Liver (tissue), 3 donors: ENCODE results near the gene AGBL4.

Experiments used
- ATF3 ChIP-seq: IDR thresholded peaks from 2 replicates; pipeline ENCODE4 v1.6.1; 2016; ENCODE audit warnings: antibody characterized with exemption
- CTCF ChIP-seq: fragments of 150-350 bp; IDR thresholded peaks from 2 replicates; pipeline ENCODE4 v1.5.1; 2017; ENCODE audit warnings: improper control_type of control experiment, low read depth, low read length; ENCODE audit not compliant: missing input control
- FOXA1 ChIP-seq: IDR thresholded peaks from 2 replicates; pipeline ENCODE4 v1.6.1; 2016; ENCODE audit warnings: antibody characterized with exemption
- FOXA2 ChIP-seq: IDR thresholded peaks from 2 replicates; pipeline ENCODE4 v1.6.1; 2016; ENCODE audit warnings: antibody characterized with exemption
- HNF4G ChIP-seq: IDR thresholded peaks from 2 replicates; pipeline ENCODE4 v1.6.1; 2016; ENCODE audit warnings: antibody characterized with exemption
- JUND ChIP-seq, 2 donors: IDR thresholded peaks; 2 replicates each; pipeline ENCODE4 v1.6.1; 2016; ENCODE audit warnings: antibody characterized with exemption in 2 of 2
- MAX ChIP-seq: IDR thresholded peaks from 2 replicates; pipeline ENCODE4 v1.6.1; 2016; ENCODE audit warnings: antibody characterized with exemption
- NR2F2 ChIP-seq: IDR thresholded peaks from 2 replicates; pipeline ENCODE4 v1.6.1; 2016; ENCODE audit warnings: antibody characterized with exemption
- RAD21 ChIP-seq, 2 donors: IDR thresholded peaks; 2 replicates each; pipeline ENCODE4 v1.6.1; 2016; ENCODE audit warnings: antibody characterized with exemption in 2 of 2, mild to moderate bottlenecking in 2 of 2
- REST ChIP-seq: IDR thresholded peaks from 2 replicates; pipeline ENCODE4 v1.6.1; 2016; ENCODE audit warnings: antibody characterized with exemption, mild to moderate bottlenecking
- RXRA ChIP-seq, 2 donors: IDR thresholded peaks; 2 replicates each; pipeline ENCODE4 v1.6.1; 2017 to 2018; ENCODE audit warnings: antibody characterized with exemption in 2 of 2, mild to moderate bottlenecking in 1 of 2
- SP1 ChIP-seq: IDR thresholded peaks from 2 replicates; pipeline ENCODE4 v1.6.1; 2018; ENCODE audit warnings: antibody characterized with exemption, mild to moderate bottlenecking
- YY1 ChIP-seq: IDR thresholded peaks from 2 replicates; pipeline ENCODE4 v1.6.1; 2016; ENCODE audit warnings: antibody characterized with exemption, mild to moderate bottlenecking
- ZBTB33 ChIP-seq: IDR thresholded peaks from 2 replicates; pipeline ENCODE4 v1.6.1; 2016; ENCODE audit warnings: antibody characterized with exemption
- donor health status: healthy.
- donor health status: healthy.

GRCh38 chr1:48936436-48936835 lies 1087.3 kb downstream of the AGBL4 start:
- TF ChIP-seq ATF3, result no peak
- no peak for TF ChIP-seq REST
- TF ChIP-seq CTCF, result no peak
- no peak for TF ChIP-seq HNF4G
- no peak for TF ChIP-seq FOXA2
- no peak for TF ChIP-seq YY1
- TF ChIP-seq MAX, result no peak
- TF ChIP-seq SP1, result no peak
- no peak for TF ChIP-seq JUND (IDR thresholded peaks at IDR 0.05)
- TF ChIP-seq NR2F2, result no peak
- no peak for TF ChIP-seq RXRA (IDR thresholded peaks at IDR 0.05)
- TF ChIP-seq ZBTB33, result no peak
- TF ChIP-seq RAD21 (IDR thresholded peaks at IDR 0.05), result no peak
- no peak for TF ChIP-seq FOXA1
